Motor neuron (in vitro differentiated cells): ENCODE data around the gene MALRD1. TPM values are rescaled to one million over a fixed set of nuclear protein-coding genes. Genes with fewer than 3 reads are reported as not detected.

Source experiments
- ATAC-seq, 8 experiments: fragments of 200-7000 bp; cut with Tn5 transposase; replicated peaks in 6 of 8; 2 replicates each; pipeline ENCODE4 v1.8.0; 2021; ENCODE audit warnings: mild to moderate bottlenecking in 8 of 8, moderate library complexity in 8 of 8
- H3K27ac ChIP-seq, 2 donors: fragments of 250-450 bp; sonication (Bioruptor Pico); 2 replicates each; pipeline ENCODE4 v1.9.0; 2021; ENCODE audit warnings: antibody characterized with exemption in 2 of 2, mild to moderate bottlenecking in 2 of 2, moderate library complexity in 1 of 2
- H3K4me1 ChIP-seq, 2 donors: fragments of 250-450 bp; sonication (Bioruptor Pico); replicated peaks in 1 of 2; 2 replicates each; pipeline ENCODE4 v1.6.1; 2021; ENCODE audit warnings: antibody characterized with exemption in 2 of 2, mild to moderate bottlenecking in 2 of 2, moderate library complexity in 1 of 2
- H3K4me3 ChIP-seq, 5 donors: fragments of 250-450 bp; sonication (Bioruptor Pico); 2 replicates each; pipeline ENCODE4 v1.9.0; 2021; ENCODE audit warnings: antibody characterized with exemption in 5 of 5, mild to moderate bottlenecking in 5 of 5, moderate library complexity in 4 of 5
- WGBS, 10 experiments: fragments of 450-650 bp; shearing (Covaris generic); methylation state at CpG; one replicate each; pipeline ENCODE4 v1.0.0; 2022; 5-methylcytosine and 5-hydroxymethylcytosine counted together
- in situ Hi-C, 9 experiments: fragments of 400-800 bp; cut with MboI; loops; one replicate each; pipeline ENCODE4 v1.15.0; 2021; ENCODE audit warnings: low sequenced_read_pairs in 9 of 9, low pct_unique_long_range_greater_than_20kb in 2 of 9; ENCODE audit not compliant: unreplicated experiment in 9 of 9
- total RNA-seq, 8 experiments: library from RNA; unstranded; fragments of 300-600 nt; gene quantifications; 2 replicates each; pipeline versions ENCODE4 v1.2.3 to v1.2.4, GENCODE V29; 2022

The MALRD1 gene
- total RNA-seq, 8 experiments from 2014 or later = 0.04 to 2.4 (median 0.26) TPM

DNA sequence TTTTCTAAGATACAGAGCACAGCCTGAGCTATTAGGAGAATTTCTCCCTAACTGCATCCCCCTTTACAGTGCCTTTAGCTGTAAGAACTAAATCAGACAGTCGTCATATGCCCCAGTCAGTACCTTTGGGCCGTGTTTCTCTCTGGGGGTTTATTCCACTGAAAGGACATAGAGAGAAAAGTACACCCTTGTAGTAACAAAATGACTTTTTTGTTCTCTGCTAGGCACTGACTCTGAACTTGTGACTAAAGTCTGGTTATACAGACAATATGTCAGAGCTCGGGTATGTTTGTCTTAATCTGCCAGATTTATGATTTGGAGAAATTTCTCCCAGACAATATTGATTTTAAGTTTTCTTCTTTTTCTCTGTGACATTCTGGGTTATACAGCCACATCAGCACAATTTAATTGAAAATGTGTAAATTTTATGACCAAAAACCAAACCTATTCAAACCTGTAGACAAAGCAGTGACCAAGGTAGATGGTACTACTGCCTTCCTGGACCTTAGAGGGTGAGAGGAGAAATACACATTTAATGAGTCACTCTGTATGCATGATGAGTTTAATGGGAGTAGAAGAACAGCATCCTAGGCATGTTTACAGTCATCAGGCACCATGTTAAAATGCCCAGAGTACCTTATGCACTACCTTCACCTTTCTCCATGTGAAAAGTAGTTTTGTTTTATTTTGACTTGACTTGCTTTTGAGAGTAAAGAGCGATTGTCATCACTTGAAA is 611.5 kb downstream of the MALRD1 start:
- Histone ChIP-seq H3K4me3 (no peak overlapping the region), H3K27ac (no peak overlapping the region), H3K4me1 (peaks cover 0 to 2% of the 10 kb centered on the region in 2 donors)
- ATAC-seq = peak in 2 of 8 experiments; percentile 38 to 47
- WGBS, 10 experiments = 18 to 100% (median 88%) methylated on average over 1 to 4 of the region's 4 CpGs
- in situ Hi-C loops = no loop called here

- ATAC-seq = no peak
- no peak overlapping the region for H3K27ac ChIP-seq
- no peaks in the 10 kb centered on the region for H3K4me1 ChIP-seq
- in situ Hi-C loops = no loop called here
- 100% methylated on average over 1 of the region's 1 CpG; no CpG with 5 or more reads in 6 of the 10 experiments for WGBS, 10 experiments
- H3K4me3 ChIP-seq = no peak overlapping the region
Measured at GRCh38 chr10:19663344-19663743, 614.7 kb downstream of the MALRD1 start.

GRCh38 chr10:19668116-19668515 is 619.5 kb downstream of the MALRD1 start:
- Histone ChIP-seq H3K4me1 (no peaks in the 10 kb centered on the region), H3K27ac (no peak overlapping the region), H3K4me3 (no peak overlapping the region)
- in situ Hi-C loops = no loop called here
- no peak for ATAC-seq
- WGBS, 10 experiments = 31 to 100% (median 83%) methylated on average over 2 to 5 of the region's 5 CpGs; no CpG with 5 or more reads in 1 of the 10 experiments

GRCh38 chr10:19676063-19676462 is 627.5 kb downstream of the MALRD1 start:
- in situ Hi-C loops = no loop called here
- no peak for ATAC-seq
- Histone ChIP-seq H3K27ac (no peak overlapping the region), H3K4me1 (no peaks in the 10 kb centered on the region), H3K4me3 (no peak overlapping the region)
- WGBS, 10 experiments = 53 to 100% (median 82%) methylated on average over 1 to 4 of the region's 4 CpGs

- H3K4me1 ChIP-seq = no peaks in the 10 kb centered on the region
- WGBS, 10 experiments = 49 to 100% (median 91%) methylated on average over 1 to 3 of the region's 3 CpGs
- in situ Hi-C loops = no loop called here
- ATAC-seq = no peak
- H3K27ac ChIP-seq = no peak overlapping the region
- H3K4me3 ChIP-seq = no peak overlapping the region
Measured at GRCh38 chr10:19683356-19683755, 634.8 kb downstream of the MALRD1 start.

DNA sequence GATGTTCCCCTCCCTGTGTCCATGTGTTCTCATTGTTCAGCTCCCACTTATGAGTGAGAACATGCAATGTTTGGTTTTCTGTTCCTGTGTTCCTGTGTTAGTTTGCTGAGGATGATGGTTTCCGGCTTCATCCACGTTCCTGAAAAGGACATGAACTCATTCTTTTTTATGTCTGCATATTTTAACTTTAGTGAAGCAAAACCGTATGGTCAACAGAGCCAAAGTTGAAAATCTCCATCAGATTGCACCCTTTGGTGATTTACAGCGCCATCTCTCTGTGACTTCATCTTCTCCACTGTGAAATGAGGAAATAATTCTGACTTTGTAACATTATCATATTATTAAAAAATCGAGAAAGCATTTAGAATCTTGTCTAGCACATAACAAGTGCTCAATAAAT is 635.4 kb downstream of the MALRD1 start:
- H3K4me1 ChIP-seq = no peaks in the 10 kb centered on the region

DNA sequence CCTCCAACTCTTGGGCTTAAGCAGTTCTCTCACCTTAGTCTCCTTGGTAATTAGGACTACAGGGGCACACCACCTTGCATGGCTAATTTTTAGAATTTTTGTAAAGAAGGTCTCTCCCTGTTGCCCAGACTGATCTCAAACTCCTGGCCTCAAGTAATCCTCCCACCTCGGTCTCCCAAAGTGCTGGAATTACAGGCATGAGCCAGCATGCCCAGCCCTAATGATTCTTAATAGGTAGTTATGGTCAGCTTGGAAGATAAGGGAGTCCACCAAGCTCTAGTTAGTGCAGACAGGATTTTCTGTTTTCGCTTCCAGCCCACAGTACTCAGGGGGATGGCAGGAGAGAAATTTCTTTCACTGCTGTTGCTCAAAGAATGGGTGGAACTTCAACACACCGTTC is 639.7 kb downstream of the MALRD1 start:
- 31 to 100% (median 92%) methylated on average over 1 to 3 of the region's 3 CpGs; no CpG with 5 or more reads in 3 of the 10 experiments for WGBS, 10 experiments
- Histone ChIP-seq H3K4me3 (no peak overlapping the region), H3K27ac (no peak overlapping the region), H3K4me1 (no peaks in the 10 kb centered on the region)
- no peak for ATAC-seq
- in situ Hi-C loops = no loop called here

More for the DNA sequence above, 635.4 kb downstream of the MALRD1 start:
- WGBS, 10 experiments = 8 to 92% (median 44%) methylated on average over 2 to 3 of the region's 5 CpGs; no CpG with 5 or more reads in 1 of the 10 experiments
- H3K4me3 ChIP-seq = no peak overlapping the region
- no peak overlapping the region for H3K27ac ChIP-seq
- in situ Hi-C loops = no loop called here
- peak in 1 of 8 experiments; percentile 24 for ATAC-seq

DNA sequence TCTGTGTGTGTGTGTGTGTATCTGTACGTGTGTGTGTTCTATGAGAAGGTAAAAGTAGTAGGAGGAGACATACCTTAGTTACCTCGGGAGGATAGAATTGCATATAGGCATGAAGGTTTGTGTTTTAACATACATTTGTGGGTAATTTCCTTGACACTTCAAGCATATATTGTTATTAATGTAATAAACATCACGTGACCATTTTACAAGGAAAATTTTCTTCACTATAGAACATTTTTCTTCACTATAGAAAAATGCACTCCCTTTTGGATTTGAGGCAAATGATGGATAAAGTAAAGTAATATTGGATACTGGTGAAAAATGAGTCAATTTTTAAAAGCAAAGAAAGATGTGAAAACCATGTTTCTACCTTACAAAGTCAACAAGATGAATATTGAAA is 640.6 kb downstream of the MALRD1 start:
- no peak overlapping the region for H3K4me3 ChIP-seq
- H3K27ac ChIP-seq = no peak overlapping the region
- no peak for ATAC-seq
- in situ Hi-C loops = no loop called here
- no peaks in the 10 kb centered on the region for H3K4me1 ChIP-seq
- 0 to 100% (median 71%) methylated on average over 1 to 3 of the region's 3 CpGs; no CpG with 5 or more reads in 1 of the 10 experiments for WGBS, 10 experiments

- ATAC-seq = no peak
- in situ Hi-C loops = no loop called here
- WGBS, 10 experiments = 0 to 100% (median 69%) methylated on average over 1 to 3 of the region's 3 CpGs; no CpG with 5 or more reads in 1 of the 10 experiments
- H3K4me1 ChIP-seq = no peaks in the 10 kb centered on the region
- H3K4me3 ChIP-seq = no peak overlapping the region
- no peak overlapping the region for H3K27ac ChIP-seq
Measured at GRCh38 chr10:19699299-19699698, 650.7 kb downstream of the MALRD1 start.

GRCh38 chr10:19701427-19702052 is 652.9 kb downstream of the MALRD1 start:
- Histone ChIP-seq H3K4me1 (no peaks in the 10 kb centered on the region), H3K27ac (no peak overlapping the region), H3K4me3 (no peak overlapping the region)
- 48 to 100% (median 74%) methylated on average over 1 to 4 of the region's 4 CpGs for WGBS, 10 experiments
- in situ Hi-C loops = no loop called here
- ATAC-seq = no peak

DNA sequence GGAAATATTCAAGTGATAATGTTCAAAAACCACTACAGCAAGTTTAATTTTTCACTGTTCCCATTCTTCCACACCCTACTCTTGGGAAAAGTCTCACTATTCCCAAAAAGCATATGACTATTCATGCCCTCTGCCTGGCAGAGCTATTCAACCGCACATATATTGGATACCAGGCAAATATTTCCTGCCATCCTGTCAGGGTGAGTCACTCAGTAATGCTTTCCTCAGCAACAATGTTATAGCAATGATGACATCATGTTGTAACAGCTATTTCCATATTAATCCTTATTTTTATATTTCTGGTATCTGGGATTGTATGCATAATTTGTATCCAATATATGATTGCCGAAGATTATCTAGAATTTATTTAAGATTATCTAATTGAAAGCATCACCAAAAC is 653.6 kb downstream of the MALRD1 start:
- in situ Hi-C loops = no loop called here
- 45 to 94% (median 86%) methylated on average over 1 to 2 of the region's 2 CpGs; no CpG with 5 or more reads in 1 of the 10 experiments for WGBS, 10 experiments
- Histone ChIP-seq H3K4me3 (no peak overlapping the region), H3K4me1 (no peaks in the 10 kb centered on the region), H3K27ac (no peak overlapping the region)
- peak in 4 of 8 experiments; percentile 57 to 76 (median 68) for ATAC-seq

GRCh38 chr10:19704544-19704943 is 655.9 kb downstream of the MALRD1 start:
- 0 to 100% (median 80%) methylated on average over 1 to 2 of the region's 2 CpGs; no CpG with 5 or more reads in 4 of the 10 experiments for WGBS, 10 experiments
- Histone ChIP-seq H3K4me3 (no peak overlapping the region), H3K4me1 (no peaks in the 10 kb centered on the region), H3K27ac (no peak overlapping the region)
- in situ Hi-C loops = no loop called here
- no peak for ATAC-seq

DNA sequence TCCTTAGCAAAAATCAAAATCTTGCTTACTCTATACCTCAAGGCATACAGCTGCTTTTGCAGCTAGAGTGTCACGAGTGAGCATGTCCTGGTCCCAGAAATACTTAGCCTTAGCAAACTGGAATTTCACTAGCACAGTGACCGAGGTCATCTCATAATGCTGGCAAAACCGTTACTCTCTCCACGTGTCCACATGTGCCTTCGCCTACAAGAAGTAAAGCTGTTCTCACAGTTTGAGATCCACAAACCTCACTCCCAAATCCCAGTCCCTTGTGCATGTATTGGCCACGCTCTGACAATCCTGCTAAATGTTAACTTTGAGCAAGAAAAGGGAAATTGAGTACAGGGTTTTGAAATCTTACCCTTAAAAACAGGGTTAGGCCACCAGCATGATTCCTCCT is 656.6 kb downstream of the MALRD1 start:
- H3K27ac ChIP-seq = no peak overlapping the region
- 17 to 80% (median 63%) methylated on average over 1 to 6 of the region's 6 CpGs for WGBS, 10 experiments
- no peaks in the 10 kb centered on the region for H3K4me1 ChIP-seq
- in situ Hi-C loops = no loop called here
- no peak overlapping the region for H3K4me3 ChIP-seq
- ATAC-seq = no peak
